Kidney epithelial cell (primary cell): Measurements from ENCODE around the gene BPIFA2. TPM values are rescaled to one million over a fixed set of nuclear protein-coding genes. Genes with fewer than 3 reads are reported as not detected.

Experiments
- total RNA-seq: library from RNA; depleted of rRNA; stranded (reverse); fragments of >200 nt; gene quantifications from 2 replicates; pipeline ENCODE4 v1.2.3, GENCODE V29; 2015

The BPIFA2 gene
- total RNA-seq, 1 donor from 2014 or later = not detected

Other genes with a start within 250 kb of the BPIFA2 start
- not detected in 2 replicates for gene SUN5, start 163.7 kb upstream of the BPIFA2 start, total RNA-seq
- gene BPIFB2, start 160.5 kb upstream of the BPIFA2 start, total RNA-seq = not detected in 2 replicates
- not detected in 2 replicates for gene BPIFB6, start 136.5 kb upstream of the BPIFA2 start, total RNA-seq
- gene BPIFB3, start 114.3 kb upstream of the BPIFA2 start, total RNA-seq = not detected in 2 replicates
- not detected in 2 replicates for gene BPIFB4, start 88.5 kb upstream of the BPIFA2 start, total RNA-seq
- gene BPIFA3, start 49.2 kb downstream of the BPIFA2 start, total RNA-seq = not detected in 2 replicates
- not detected in 2 replicates for gene BPIFA1, start 67.8 kb downstream of the BPIFA2 start, total RNA-seq
- not detected in 2 replicates for gene BPIFB1, start 115.1 kb downstream of the BPIFA2 start, total RNA-seq
- 25.3 and 39.4 TPM in 2 replicates for gene CDK5RAP1, start 233.4 kb downstream of the BPIFA2 start, total RNA-seq